Tibial nerve (tissue), 4 donors: ENCODE data around the gene AP3S2. TPM values are rescaled to one million over a fixed set of nuclear protein-coding genes. Genes with fewer than 3 reads are reported as not detected.

Experiments used
- DNase-seq, 2 donors: peaks; one replicate each; pipeline ENCODE4 v3.0.0-alpha.2; 2019; ENCODE audit warnings: low spot score in 2 of 2
- H3K27ac ChIP-seq, 4 donors: fragments of 200-600 bp; sonication (generic) in 3 of 4; one replicate each; pipeline ENCODE4 v1.5.1; 2017 to 2019; ENCODE audit warnings: mild to moderate bottlenecking in 1 of 4
- H3K27me3 ChIP-seq, 2 donors: fragments of 200-600 bp; sonication (generic) in 1 of 2; one replicate each; pipeline versions ENCODE4 v1.5.1 to v1.6.0; 2017 to 2019
- H3K36me3 ChIP-seq, 3 donors: fragments of 200-600 bp; sonication (generic); one replicate each; pipeline ENCODE4 v1.5.1; 2018 to 2019
- H3K4me1 ChIP-seq, 4 donors: fragments of 200-600 bp; sonication (generic) in 3 of 4; one replicate each; pipeline ENCODE4 v1.5.1; 2017 to 2019
- H3K4me3 ChIP-seq, 4 donors: fragments of 200-600 bp; sonication (generic) in 3 of 4; one replicate each; pipeline ENCODE4 v1.5.1; 2017 to 2019; ENCODE audit warnings: mild to moderate bottlenecking in 1 of 4, moderate library complexity in 1 of 4
- H3K9me3 ChIP-seq, 4 donors: fragments of 200-600 bp; sonication (generic) in 3 of 4; one replicate each; pipeline ENCODE4 v1.5.1; 2017 to 2019
- CTCF ChIP-seq, 5 experiments: fragments of 200-600 bp in 3 of 5; fragments of 450-650 bp in 2 of 5; sonication (generic) in 3 of 5; IDR thresholded peaks; one replicate each; pipeline ENCODE4 v1.5.1; 2016 to 2019; ENCODE audit warnings: antibody characterized with exemption in 5 of 5, mild to moderate bottlenecking in 3 of 5, moderate library complexity in 2 of 5
- EP300 ChIP-seq, 2 donors: sonication (generic); formaldehyde crosslinking; IDR thresholded peaks; one replicate each; pipeline ENCODE4 v1.6.1; 2017; ENCODE audit warnings: antibody characterized with exemption in 2 of 2, mild to moderate bottlenecking in 1 of 2
- POLR2A ChIP-seq, 2 donors: fragments of 450-650 bp; IDR thresholded peaks; one replicate each; pipeline ENCODE4 v1.6.1; 2017; ENCODE audit warnings: antibody characterized with exemption in 2 of 2, mild to moderate bottlenecking in 2 of 2, moderate library complexity in 2 of 2
- WGBS, 2 donors: methylation state at CpG; one replicate each; pipeline ENCODE4 v1.1.5; 2018; 5-methylcytosine and 5-hydroxymethylcytosine counted together
- total RNA-seq, 4 donors: library from RNA; depleted of rRNA; stranded (reverse); fragments of >200 nt; gene quantifications; one replicate each; pipeline ENCODE4 v1.1.0, GENCODE V29; 2016

Gene AP3S2
- total RNA-seq, 4 donors from 2014 or later, result 49.2 to 61.4 (median 52.2) TPM

- no peaks in the 10 kb centered on the region for H3K9me3 ChIP-seq
- no peak overlapping the region for H3K4me3 ChIP-seq
- TF ChIP-seq POLR2A (IDR thresholded peaks at IDR 0.05) (no peak), EP300 (IDR thresholded peaks at IDR 0.05) (no peak), CTCF (IDR thresholded peaks at IDR 0.05) (no peak)
- H3K27me3 ChIP-seq, result no peaks in the 10 kb centered on the region
- peaks cover 0 to 4% (median 0%) of the 10 kb centered on the region in 4 donors for H3K4me1 ChIP-seq
- 88% methylated on average over 19 to 24 of the region's 24 CpGs for WGBS, 2 donors
- no peak for DNase-seq
- peaks cover 0 to 58% (median 0%) of the 10 kb centered on the region in 3 donors for H3K36me3 ChIP-seq
- H3K27ac ChIP-seq, result no peak overlapping the region
Observed at GRCh38 chr15:89802986-89803824, 90.6 kb downstream of the AP3S2 start.

GRCh38 chr15:89802231-89802928 lies 91.4 kb downstream of the AP3S2 start:
- Histone ChIP-seq H3K27ac (no peak overlapping the region), H3K36me3 (peaks cover 0 to 66% (median 0%) of the 10 kb centered on the region in 3 donors), H3K9me3 (no peaks in the 10 kb centered on the region), H3K27me3 (no peaks in the 10 kb centered on the region), H3K4me3 (no peak overlapping the region), H3K4me1 (no peaks in the 10 kb centered on the region)
- 60 to 64% methylated on average over 16 of the region's 16 CpGs for WGBS, 2 donors
- no peak for TF ChIP-seq EP300 (IDR thresholded peaks at IDR 0.05)
- TF ChIP-seq POLR2A (IDR thresholded peaks at IDR 0.05), result no peak
- no peak for TF ChIP-seq CTCF (IDR thresholded peaks at IDR 0.05)
- DNase-seq, result no peak

- WGBS, 2 donors, result 82 to 89% methylated on average over 21 of the region's 21 CpGs
- H3K27me3 ChIP-seq, result no peaks in the 10 kb centered on the region
- H3K36me3 ChIP-seq, result peaks cover 0 to 73% (median 0%) of the 10 kb centered on the region in 3 donors
- H3K4me3 ChIP-seq, result no peak overlapping the region
- no peaks in the 10 kb centered on the region for H3K4me1 ChIP-seq
- TF ChIP-seq POLR2A (IDR thresholded peaks at IDR 0.05), result no peak
- TF ChIP-seq CTCF (IDR thresholded peaks at IDR 0.05), result no peak
- no peak for TF ChIP-seq EP300 (IDR thresholded peaks at IDR 0.05)
- peak overlapping the region in 1 of 4 donors; percentile 7 for H3K27ac ChIP-seq
- DNase-seq, result no peak
- H3K9me3 ChIP-seq, result peaks cover 0 to 5% (median 0%) of the 10 kb centered on the region in 4 donors
Observed at GRCh38 chr15:89801471-89802195, 92.2 kb downstream of the AP3S2 start.

- Histone ChIP-seq H3K4me1 (peaks cover 0 to 8% (median 4%) of the 10 kb centered on the region in 4 donors), H3K36me3 (peaks cover 0 to 79% (median 0%) of the 10 kb centered on the region in 3 donors), H3K9me3 (peaks cover 0 to 11% (median 0%) of the 10 kb centered on the region in 4 donors), H3K4me3 (no peak overlapping the region), H3K27me3 (no peaks in the 10 kb centered on the region), H3K27ac (no peak overlapping the region)
- WGBS, 2 donors, result 88 to 89% methylated on average over 2 of the region's 2 CpGs
- TF ChIP-seq POLR2A (IDR thresholded peaks at IDR 0.05) (no peak), EP300 (IDR thresholded peaks at IDR 0.05) (no peak), CTCF (IDR thresholded peaks at IDR 0.05) (no peak)
- DNase-seq, result no peak
Observed at GRCh38 chr15:89799918-89800498, 93.8 kb downstream of the AP3S2 start.
